ENCODE results near the gene ATE1. TPM values are rescaled to one million over a fixed set of nuclear protein-coding genes. Genes with fewer than 3 reads are reported as not detected.

ATE1 gene
- total RNA-seq, 1 experiment from 2014 or later: 39.2 TPM

DNA sequence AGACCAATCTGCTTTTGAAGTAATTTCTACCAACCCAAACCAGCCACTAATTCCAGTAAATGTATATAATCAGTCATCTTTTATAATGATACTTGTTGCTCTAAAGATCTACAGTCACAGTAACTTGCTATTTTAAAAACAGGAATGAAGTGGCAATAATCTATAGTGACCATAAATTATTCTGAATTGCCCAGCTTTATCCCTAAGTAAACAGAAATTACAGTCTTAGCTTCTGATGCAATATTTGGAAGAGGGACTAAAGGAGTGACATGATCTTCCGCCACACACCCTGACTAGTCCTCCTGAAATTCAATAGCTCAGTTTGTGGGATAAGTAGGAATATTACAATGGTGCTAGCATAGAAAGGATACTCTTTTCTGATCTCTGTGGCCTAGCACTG lies 96.1 kb downstream of the ATE1 start:
- RAD21 ChIA-PET (ENCODE audit: low non-redundant PET in 1 of 2, low total read pairs in 2 of 2, uncharacterized antibody in 2 of 2, unreplicated experiment in 2 of 2): no interaction called here
- no peak overlapping the region for H2AFZ ChIP-seq (ENCODE audit: low read depth, low read length, poor library complexity, severe bottlenecking)
- H3K4me3 ChIP-seq (replicated peaks in 1 of 2; ENCODE audit: low read depth in 1 of 2, low read length in 2 of 2): no peak overlapping the region
- H3K9me3 ChIP-seq (ENCODE audit: control insufficient read depth in 1 of 2, insufficient read depth in 1 of 2, low read depth in 1 of 2, low read length in 2 of 2): no peaks in the 10 kb centered on the region
- H3K36me3 ChIP-seq (ENCODE audit: control insufficient read depth in 1 of 2, insufficient read depth in 2 of 2, low read length in 2 of 2): no peaks in the 10 kb centered on the region
- no peaks in the 10 kb centered on the region for H3K79me2 ChIP-seq (ENCODE audit: insufficient read depth, low read length)
- no peak overlapping the region for H3K9ac ChIP-seq (ENCODE audit: low read length)
- no peaks in the 10 kb centered on the region for H3K9me2 ChIP-seq (ENCODE audit: insufficient read depth)
- ATAC-seq (no peak), DNase-seq (ENCODE audit: low read depth, low spot score) (no peak)
- no peaks in the 10 kb centered on the region for H3K4me1 ChIP-seq (ENCODE audit: control insufficient read depth in 1 of 2, insufficient read depth in 2 of 2, low read length in 2 of 2)
- H4K20me1 ChIP-seq (ENCODE audit: insufficient read depth): no peaks in the 10 kb centered on the region
- H3K4me2 ChIP-seq (ENCODE audit: low read length): no peak overlapping the region
- CTCF ChIA-PET: no interaction called here
- H3K27ac ChIP-seq (ENCODE audit: low read depth, low read length): no peak overlapping the region
- no peaks in the 10 kb centered on the region for H3K27me3 ChIP-seq (ENCODE audit: insufficient read depth, low read length)
- no peak for TF ChIP-seq SP1 (IDR thresholded peaks at IDR 0.05; ENCODE audit: low read depth)
- TF ChIP-seq TCF7L2 (IDR thresholded peaks at IDR 0.05; ENCODE audit: borderline replicate concordance, extremely low read depth, insufficient read depth, insufficient read length): no peak
- no peak for TF ChIP-seq YY1 (IDR thresholded peaks at IDR 0.05; ENCODE audit: extremely low read depth, insufficient replicate concordance, low read depth, low read length)
- TF ChIP-seq POLR2A (IDR thresholded peaks at IDR 0.05; ENCODE audit: borderline replicate concordance, extremely low read depth, insufficient read depth, insufficient read length): no peak
- TF ChIP-seq RAD21 (IDR thresholded peaks at IDR 0.05; ENCODE audit: low read depth): no peak
- no peak for TF ChIP-seq ZNF274 (IDR thresholded peaks at IDR 0.05; ENCODE audit: low read depth, low read length)
- no peak for TF ChIP-seq EZH2 (IDR thresholded peaks at IDR 0.05)
- no peak for TF ChIP-seq CBX3 (IDR thresholded peaks at IDR 0.05; ENCODE audit: low read depth)
- POLR2A ChIA-PET: no interaction called here
- BruUV-seq (replicated peaks): no TSS peak
- intact Hi-C loops (cut with micrococcal nuclease): no loop called here

DNA sequence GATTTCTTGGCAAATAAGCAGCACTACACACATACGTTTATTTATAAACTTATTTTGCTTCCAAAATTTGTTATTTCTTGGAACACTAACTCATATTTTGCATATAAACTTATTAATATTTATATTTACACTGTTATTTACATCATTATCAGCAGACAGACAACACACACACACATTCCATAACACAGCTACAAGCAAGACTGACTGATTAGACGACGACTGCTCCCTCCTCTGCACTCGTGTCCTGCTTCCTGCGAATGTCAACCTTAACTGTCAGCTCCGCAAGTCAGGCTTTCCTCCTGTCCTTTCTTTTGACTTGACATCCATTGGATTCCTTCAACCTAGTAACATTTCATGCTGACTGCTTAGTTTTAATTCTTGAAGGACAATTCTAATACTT lies 96.6 kb downstream of the ATE1 start:
- no peaks in the 10 kb centered on the region for H4K20me1 ChIP-seq (ENCODE audit: insufficient read depth)
- H3K4me1 ChIP-seq (ENCODE audit: control insufficient read depth in 1 of 2, insufficient read depth in 2 of 2, low read length in 2 of 2): no peaks in the 10 kb centered on the region
- intact Hi-C loops (cut with micrococcal nuclease): no loop called here
- ATAC-seq (no peak), DNase-seq (ENCODE audit: low read depth, low spot score) (no peak)
- no peak overlapping the region for H3K9ac ChIP-seq (ENCODE audit: low read length)
- H3K9me2 ChIP-seq (ENCODE audit: insufficient read depth): no peaks in the 10 kb centered on the region
- no peaks in the 10 kb centered on the region for H3K27me3 ChIP-seq (ENCODE audit: insufficient read depth, low read length)
- TF ChIP-seq, protein P1, sequence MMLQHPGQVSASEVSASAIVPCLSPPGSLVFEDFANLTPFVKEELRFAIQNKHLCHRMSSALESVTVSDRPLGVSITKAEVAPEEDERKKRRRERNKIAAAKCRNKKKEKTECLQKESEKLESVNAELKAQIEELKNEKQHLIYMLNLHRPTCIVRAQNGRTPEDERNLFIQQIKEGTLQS (IDR thresholded peaks at IDR 0.05): no peak
- no TSS peak for BruUV-seq (replicated peaks)
- RAD21 ChIA-PET (ENCODE audit: low non-redundant PET in 1 of 2, low total read pairs in 2 of 2, uncharacterized antibody in 2 of 2, unreplicated experiment in 2 of 2): no interaction called here
- POLR2A ChIA-PET: no interaction called here
- H3K36me3 ChIP-seq (ENCODE audit: control insufficient read depth in 1 of 2, insufficient read depth in 2 of 2, low read length in 2 of 2): no peaks in the 10 kb centered on the region
- H3K9me3 ChIP-seq (ENCODE audit: control insufficient read depth in 1 of 2, insufficient read depth in 1 of 2, low read depth in 1 of 2, low read length in 2 of 2): no peaks in the 10 kb centered on the region
- CTCF ChIA-PET: no interaction called here
- no peak overlapping the region for H2AFZ ChIP-seq (ENCODE audit: low read depth, low read length, poor library complexity, severe bottlenecking)
- no peak overlapping the region for H3K4me3 ChIP-seq (replicated peaks in 1 of 2; ENCODE audit: low read depth in 1 of 2, low read length in 2 of 2)
- H3K79me2 ChIP-seq (ENCODE audit: insufficient read depth, low read length): no peaks in the 10 kb centered on the region
- H3K27ac ChIP-seq (ENCODE audit: low read depth, low read length): no peak overlapping the region
- H3K4me2 ChIP-seq (ENCODE audit: low read length): no peak overlapping the region

Data from HCT116 (cell line).